Mesothelial cell of epicardium (in vitro differentiated cells): Measurements from ENCODE around the gene TMEM151A. TPM values are rescaled to one million over a fixed set of nuclear protein-coding genes. Genes with fewer than 3 reads are reported as not detected.

Experiments
- DNase-seq, 2 experiments: peaks; one replicate each; pipeline ENCODE4 v3.0.0; 2021; ENCODE audit warnings: low spot score in 2 of 2; ENCODE audit not compliant: unreplicated experiment in 2 of 2
- H3K27ac Mint-ChIP-seq: 2 replicates; pipeline ENCODE4 v1.8.0; 2021; ENCODE audit warnings: mixed read lengths
- H3K27me3 Mint-ChIP-seq: 2 replicates; pipeline ENCODE4 v1.8.0; 2021; ENCODE audit warnings: low read depth, mixed read lengths
- H3K36me3 Mint-ChIP-seq: 2 replicates; pipeline ENCODE4 v1.8.0; 2021; ENCODE audit warnings: mixed read lengths
- H3K4me1 Mint-ChIP-seq: 2 replicates; pipeline ENCODE4 v1.8.0; 2021; ENCODE audit warnings: mixed read lengths
- H3K4me3 Mint-ChIP-seq: 2 replicates; pipeline ENCODE4 v1.8.0; 2021; ENCODE audit warnings: mild to moderate bottlenecking, moderate library complexity, mixed read lengths
- H3K9me3 Mint-ChIP-seq: 2 replicates; pipeline ENCODE4 v1.8.0; 2021; ENCODE audit warnings: mixed read lengths
- CTCF ChIP-seq: fragments of 200-600 bp; sonication (generic); IDR thresholded peaks from one replicate; pipeline ENCODE4 v1.5.0; 2021; ENCODE audit warnings: antibody characterized with exemption; ENCODE audit not compliant: unreplicated experiment
- total RNA-seq: library from RNA; stranded (reverse); gene quantifications from 3 replicates; pipeline ENCODE4 v1.2.1, GENCODE V29; 2021

The TMEM151A gene
- total RNA-seq, 1 donor from 2014 or later: 1.3 TPM

DNA sequence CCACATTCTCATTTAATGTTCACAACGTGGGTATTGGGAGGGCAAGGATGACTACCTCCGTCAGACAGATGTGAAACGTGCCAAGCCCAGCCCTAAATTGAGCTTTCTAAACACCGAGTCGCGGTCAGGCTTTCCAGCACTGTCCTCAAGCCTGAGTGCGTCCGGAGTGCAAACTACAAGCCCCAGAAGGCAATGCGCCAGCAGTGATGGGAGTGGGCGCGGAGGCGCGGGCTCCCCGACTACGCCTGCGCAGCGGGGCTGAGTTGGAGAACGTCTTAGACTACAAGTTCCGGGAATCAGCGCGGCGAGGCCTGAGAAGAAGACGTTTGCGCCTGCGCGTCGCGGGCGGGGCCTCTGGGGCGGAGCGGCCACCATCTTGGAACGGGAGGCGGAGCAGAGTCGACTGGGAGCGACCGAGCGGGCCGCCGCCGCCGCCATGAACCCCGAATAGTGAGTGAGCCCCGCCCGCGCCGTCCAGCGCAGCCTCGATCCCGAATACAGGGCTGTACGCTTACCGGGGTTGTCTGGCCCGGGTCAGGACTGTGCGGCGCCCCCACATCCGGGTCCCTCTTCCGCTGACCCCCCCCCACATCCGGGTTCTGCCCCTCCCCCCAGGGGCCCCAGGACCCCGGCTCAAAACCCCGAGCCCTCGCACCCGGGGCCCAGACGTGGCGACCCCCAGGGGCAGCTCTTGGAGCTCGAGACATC, 23.3 kb upstream of the TMEM151A start, which contains the start of gene RAB1B:
Gene RAB1B (plus strand): TSS at position 396 of the 708 bp plus-strand sequence. CDS start 41 bp downstream, at position 437.
- peak; percentile 100 for DNase-seq
- peak within 1 kb of the TSS; percentile 92 for H3K4me3 Mint-ChIP-seq

GRCh38 chr11:66268952-66269905, 22.5 kb upstream of the TMEM151A start:
- Mint-ChIP-seq H3K4me3 (peak overlapping the region; percentile 92), H3K27me3 (no peaks in the 10 kb centered on the region), H3K27ac (peak overlapping the region; percentile 100), H3K36me3 (peaks cover 27% of the 10 kb centered on the region), H3K9me3 (no peaks in the 10 kb centered on the region), H3K4me1 (peaks cover 17% of the 10 kb centered on the region)
- DNase-seq: peak in 1 of 2 experiments; percentile 55
- no peak for TF ChIP-seq CTCF

More for the DNA sequence above, 23.3 kb upstream of the TMEM151A start, which contains the start of gene RAB1B:
- peaks cover 17% of the 10 kb centered on the region for H3K4me1 Mint-ChIP-seq
- no peak for TF ChIP-seq CTCF
- no peaks in the 10 kb centered on the region for H3K9me3 Mint-ChIP-seq
- peaks cover 23% of the 10 kb centered on the region for H3K36me3 Mint-ChIP-seq
- peak within 1 kb of the TSS; percentile 100 for H3K27ac Mint-ChIP-seq
- no peaks in the 10 kb centered on the region for H3K27me3 Mint-ChIP-seq

- no peaks in the 10 kb centered on the region for H3K27me3 Mint-ChIP-seq
Measured at GRCh38 chr11:66271816-66272215, 19.9 kb upstream of the TMEM151A start.

GRCh38 chr11:66272596-66272995, 19.1 kb upstream of the TMEM151A start:
- Mint-ChIP-seq H3K27ac (no peak overlapping the region), H3K9me3 (no peaks in the 10 kb centered on the region), H3K4me1 (peaks cover 11% of the 10 kb centered on the region), H3K36me3 (peaks cover 24% of the 10 kb centered on the region), H3K4me3 (no peak overlapping the region), H3K27me3 (no peaks in the 10 kb centered on the region)
- DNase-seq: no peak
- TF ChIP-seq CTCF: no peak

More at GRCh38 chr11:66271816-66272215, 19.9 kb upstream of the TMEM151A start:
- no peak overlapping the region for H3K27ac Mint-ChIP-seq
- peaks cover 17% of the 10 kb centered on the region for H3K4me1 Mint-ChIP-seq
- H3K4me3 Mint-ChIP-seq: no peak overlapping the region
- TF ChIP-seq CTCF: no peak
- DNase-seq: no peak
- H3K9me3 Mint-ChIP-seq: no peaks in the 10 kb centered on the region
- H3K36me3 Mint-ChIP-seq: peaks cover 26% of the 10 kb centered on the region

DNA sequence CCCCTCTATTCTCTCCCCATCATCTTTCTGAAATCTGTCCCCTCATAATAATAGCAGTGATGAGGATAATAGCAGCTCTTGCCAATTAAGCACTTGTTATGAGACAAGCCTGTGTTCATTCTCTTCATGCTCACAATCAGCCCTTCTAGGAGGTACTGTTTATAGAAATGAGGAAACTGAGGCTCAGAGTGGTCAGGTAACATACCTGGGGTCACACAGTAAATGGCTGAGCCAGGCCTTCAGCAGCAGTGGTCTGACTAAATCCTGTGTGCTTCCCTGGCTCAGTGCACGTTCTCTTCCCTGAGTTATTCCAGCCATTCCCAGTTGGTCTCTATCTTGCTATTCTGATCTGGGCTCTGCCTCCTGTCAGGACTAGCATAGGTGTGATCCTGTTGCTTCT, 17.5 kb upstream of the TMEM151A start:
- Mint-ChIP-seq H3K4me1 (peaks cover 14% of the 10 kb centered on the region), H3K27me3 (no peaks in the 10 kb centered on the region), H3K4me3 (no peak overlapping the region), H3K36me3 (peaks cover 24% of the 10 kb centered on the region), H3K9me3 (no peaks in the 10 kb centered on the region), H3K27ac (no peak overlapping the region)
- DNase-seq: no peak
- no peak for TF ChIP-seq CTCF
